HG03039 (cell line): Measurements from ENCODE around the gene MCAM.

ENCODE experiments used
- ATAC-seq: cut with Tn5 transposase; IDR thresholded peaks from one replicate; pipeline ENCODE4 v1.9.1; 2021; ENCODE audit warnings: mild to moderate bottlenecking, moderate library complexity; ENCODE audit not compliant: unreplicated experiment

MCAM gene

GRCh38 chr11:119345685-119346084 is 28.8 kb upstream of the MCAM start:
- ATAC-seq: no peak

- no peak for ATAC-seq
Measured at GRCh38 chr11:119344291-119345010, 27.5 kb upstream of the MCAM start.

GRCh38 chr11:119343726-119344125 is 26.8 kb upstream of the MCAM start:
- ATAC-seq: no peak

GRCh38 chr11:119342362-119343130 is 25.6 kb upstream of the MCAM start:
- ATAC-seq: no peak

- ATAC-seq: no peak
Measured at GRCh38 chr11:119342023-119342300, 25.0 kb upstream of the MCAM start.

- no peak for ATAC-seq
Measured at GRCh38 chr11:119341222-119342022, 24.5 kb upstream of the MCAM start.

GRCh38 chr11:119340335-119341221 is 23.6 kb upstream of the MCAM start, which contains the start of gene C1QTNF5:
Gene C1QTNF5 (minus strand): TSS chr11:119340883. CDS start chr11:119340397, 486 bp downstream.
- no peak for ATAC-seq

GRCh38 chr11:119339589-119340334 is 22.8 kb upstream of the MCAM start:
- no peak for ATAC-seq

- no peak for ATAC-seq
Measured at GRCh38 chr11:119338965-119339588, 22.1 kb upstream of the MCAM start.

- no peak for ATAC-seq
Measured at GRCh38 chr11:119338318-119338890, 21.5 kb upstream of the MCAM start.

GRCh38 chr11:119337581-119338317 is 20.8 kb upstream of the MCAM start:
- ATAC-seq: no peak

GRCh38 chr11:119336744-119337469 is 20.0 kb upstream of the MCAM start:
- ATAC-seq: no peak

GRCh38 chr11:119335655-119336543 is 19.0 kb upstream of the MCAM start:
- ATAC-seq: no peak

GRCh38 chr11:119335091-119335654 is 18.2 kb upstream of the MCAM start:
- no peak for ATAC-seq

GRCh38 chr11:119334174-119334930 is 17.4 kb upstream of the MCAM start, which contains the start of gene RNF26:
Gene RNF26 (plus strand): TSS chr11:119334527. CDS start chr11:119335123, 596 bp downstream.
- peak; percentile 88 for ATAC-seq
